Inferior parietal cortex (tissue), 1 donor: ENCODE measurements around the gene LSR.
"Not testable (repeated sequence)": the region's sequence is repeated elsewhere in the genome, so short reads cannot be mapped to it uniquely, and the experiment has no call there.

Experiments
- DNase-seq: peaks from one replicate; pipeline ENCODE4 v3.0.0-alpha.2; 2016; ENCODE audit errors: extremely low spot score

The LSR gene

DNA sequence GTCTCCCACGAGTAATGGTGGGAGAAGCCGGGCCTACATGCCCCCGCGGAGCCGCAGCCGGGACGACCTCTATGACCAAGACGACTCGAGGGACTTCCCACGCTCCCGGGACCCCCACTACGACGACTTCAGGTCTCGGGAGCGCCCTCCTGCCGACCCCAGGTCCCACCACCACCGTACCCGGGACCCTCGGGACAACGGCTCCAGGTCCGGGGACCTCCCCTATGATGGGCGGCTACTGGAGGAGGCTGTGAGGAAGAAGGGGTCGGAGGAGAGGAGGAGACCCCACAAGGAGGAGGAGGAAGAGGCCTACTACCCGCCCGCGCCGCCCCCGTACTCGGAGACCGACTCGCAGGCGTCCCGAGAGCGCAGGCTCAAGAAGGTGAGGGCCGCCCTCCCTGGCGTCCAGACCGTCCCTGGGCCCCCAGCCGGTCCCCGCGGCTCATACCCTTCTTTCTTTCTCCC, 18.6 kb downstream of the LSR start:
- no peak for DNase-seq

DNA sequence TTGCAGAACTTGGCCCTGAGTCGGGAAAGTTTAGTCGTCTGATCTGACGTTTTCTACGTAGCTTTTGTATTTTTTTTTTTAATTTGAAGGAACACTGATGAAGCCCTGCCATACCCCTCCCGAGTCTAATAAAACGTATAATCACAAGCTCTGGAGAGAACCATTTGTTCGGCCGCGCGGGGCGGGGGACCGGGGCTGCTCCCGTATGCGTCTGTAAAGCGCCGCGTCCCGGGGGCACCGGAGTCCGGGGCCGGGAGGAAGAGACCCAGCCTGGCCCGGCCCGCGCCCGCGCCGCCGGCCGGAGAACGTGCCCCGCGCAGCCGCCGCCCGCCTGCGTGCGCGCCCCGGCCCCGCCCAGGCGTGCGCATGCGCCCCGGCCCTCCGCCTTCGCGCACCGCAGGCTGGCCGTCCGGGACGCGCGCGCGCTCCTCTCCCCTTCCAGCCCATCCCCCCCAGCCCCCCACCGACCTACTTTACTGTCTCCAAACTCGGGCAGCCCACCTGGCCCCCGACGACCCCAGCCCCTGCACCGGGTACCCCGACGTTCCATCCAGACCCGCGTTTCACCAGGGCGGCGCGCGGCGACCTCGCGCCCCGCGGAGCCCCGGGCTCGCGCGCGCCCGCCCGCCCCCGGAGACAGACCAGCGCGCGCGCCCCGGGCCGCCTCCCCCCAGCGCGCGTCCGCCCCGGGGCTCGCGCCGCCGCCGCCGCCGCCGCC, 19.2 kb downstream of the LSR start:
- DNase-seq = no peak

DNA sequence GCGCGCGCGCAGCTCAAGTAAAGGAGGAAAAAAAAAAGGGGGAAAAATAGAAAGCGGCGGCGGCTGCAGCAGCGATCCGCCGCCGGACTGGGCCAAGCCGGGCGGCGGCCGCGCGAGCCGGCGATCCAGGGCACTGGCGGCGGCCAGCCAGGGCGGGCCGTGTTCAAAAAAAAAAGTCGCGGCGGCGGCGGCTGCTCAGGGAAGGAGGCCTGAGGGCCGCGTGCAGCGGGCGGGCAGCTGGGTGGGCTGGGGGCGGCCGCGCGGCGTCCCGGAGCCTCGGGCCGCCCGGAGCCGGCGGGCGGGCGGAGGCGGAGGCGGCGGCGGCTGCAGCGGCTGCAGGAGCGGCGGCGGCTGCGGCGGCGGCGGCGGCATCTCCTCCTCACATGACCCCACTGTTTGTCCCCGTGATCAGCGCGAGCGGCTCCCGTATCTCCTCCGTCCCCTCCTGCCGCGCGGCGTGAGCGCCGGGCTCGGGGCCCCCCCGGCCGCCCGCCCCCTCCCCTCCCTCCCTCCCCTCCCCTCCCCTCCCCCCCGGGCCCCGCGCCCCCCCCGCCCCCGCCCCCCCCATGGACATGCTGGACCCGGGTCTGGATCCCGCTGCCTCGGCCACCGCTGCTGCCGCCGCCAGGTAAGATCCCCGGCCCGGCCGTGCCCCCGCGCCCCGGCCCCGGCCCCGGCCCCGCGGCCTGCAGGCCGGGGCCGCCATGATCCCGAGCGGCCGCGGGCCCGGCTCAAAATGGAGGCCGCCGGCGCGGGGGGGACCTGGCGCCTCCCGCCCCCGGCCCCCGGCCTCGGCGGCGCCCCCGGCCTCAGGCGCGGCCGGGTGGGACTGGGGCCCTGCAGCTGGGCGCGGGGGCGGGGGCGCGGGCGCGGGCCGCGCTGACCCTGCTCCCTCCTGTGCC, 20.0 kb downstream of the LSR start, which contains the start of gene USF2:
TSS of gene USF2 (plus strand) at position 427 of the 902 bp plus-strand sequence. CDS start at position 567, 140 bp downstream.
- DNase-seq = peak; percentile 72

DNA sequence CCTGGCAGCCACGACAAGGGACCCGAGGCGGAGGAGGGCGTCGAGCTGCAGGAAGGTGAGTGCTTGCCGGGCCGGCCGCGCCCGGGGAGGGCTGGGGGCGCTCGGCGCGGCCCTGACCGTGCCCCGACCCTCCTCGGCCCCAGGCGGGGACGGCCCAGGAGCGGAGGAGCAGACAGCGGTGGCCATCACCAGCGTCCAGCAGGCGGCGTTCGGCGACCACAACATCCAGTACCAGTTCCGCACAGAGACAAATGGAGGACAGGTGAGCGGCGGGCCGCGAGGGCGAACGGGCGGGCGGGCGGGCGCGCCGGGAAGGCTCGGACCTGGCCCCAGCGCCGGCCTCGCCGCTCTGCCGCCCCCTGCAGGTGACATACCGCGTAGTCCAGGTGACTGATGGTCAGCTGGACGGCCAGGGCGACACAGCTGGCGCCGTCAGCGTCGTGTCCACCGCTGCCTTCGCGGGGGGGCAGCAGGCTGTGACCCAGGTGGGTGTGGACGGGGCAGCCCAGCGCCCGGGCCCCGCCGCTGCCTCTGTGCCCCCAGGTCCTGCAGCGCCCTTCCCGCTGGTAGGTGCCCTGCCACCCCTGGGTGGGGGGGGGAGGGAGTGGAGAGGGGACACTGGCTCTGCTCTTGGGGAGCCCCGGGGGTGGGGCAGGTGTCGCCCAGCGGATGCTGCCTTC, 20.8 kb downstream of the LSR start:
- peak; percentile 73 for DNase-seq

DNA sequence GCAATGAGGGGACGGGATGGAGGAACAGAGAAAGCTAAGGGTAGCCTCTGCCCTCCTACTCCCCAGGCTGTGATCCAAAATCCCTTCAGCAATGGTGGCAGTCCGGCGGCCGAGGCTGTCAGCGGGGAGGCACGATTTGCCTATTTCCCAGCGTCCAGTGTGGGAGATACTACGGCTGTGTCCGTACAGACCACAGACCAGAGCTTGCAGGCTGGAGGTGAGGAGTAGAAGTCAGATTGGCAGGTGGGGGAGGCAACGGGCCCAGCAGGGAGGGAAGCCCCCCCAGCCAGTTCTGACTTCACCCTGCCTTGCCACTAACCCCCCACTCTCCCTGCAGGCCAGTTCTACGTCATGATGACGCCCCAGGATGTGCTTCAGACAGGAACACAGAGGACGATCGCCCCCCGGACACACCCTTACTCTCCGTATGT, 21.6 kb downstream of the LSR start:
- no peak for DNase-seq

DNA sequence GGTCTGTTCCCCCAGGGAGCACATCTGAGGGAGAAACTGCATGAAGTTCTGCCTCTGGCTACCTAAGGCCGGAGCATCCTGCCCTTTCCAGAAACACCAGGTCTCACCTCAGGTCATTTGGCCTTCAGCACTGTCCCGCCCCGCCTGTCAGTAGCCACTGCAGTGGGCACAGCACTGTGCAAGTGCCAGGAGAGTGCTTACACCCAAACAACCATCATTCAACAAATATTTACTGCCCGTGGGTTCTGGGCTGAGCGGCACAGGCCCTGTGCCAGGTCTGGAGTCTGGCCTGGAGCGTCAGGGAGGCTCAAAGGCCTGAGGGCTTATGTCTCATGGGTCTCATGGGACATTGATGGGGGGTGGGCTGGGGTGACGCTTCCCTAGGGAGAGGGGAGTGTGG, 22.7 kb downstream of the LSR start:
- DNase-seq = no peak

DNA sequence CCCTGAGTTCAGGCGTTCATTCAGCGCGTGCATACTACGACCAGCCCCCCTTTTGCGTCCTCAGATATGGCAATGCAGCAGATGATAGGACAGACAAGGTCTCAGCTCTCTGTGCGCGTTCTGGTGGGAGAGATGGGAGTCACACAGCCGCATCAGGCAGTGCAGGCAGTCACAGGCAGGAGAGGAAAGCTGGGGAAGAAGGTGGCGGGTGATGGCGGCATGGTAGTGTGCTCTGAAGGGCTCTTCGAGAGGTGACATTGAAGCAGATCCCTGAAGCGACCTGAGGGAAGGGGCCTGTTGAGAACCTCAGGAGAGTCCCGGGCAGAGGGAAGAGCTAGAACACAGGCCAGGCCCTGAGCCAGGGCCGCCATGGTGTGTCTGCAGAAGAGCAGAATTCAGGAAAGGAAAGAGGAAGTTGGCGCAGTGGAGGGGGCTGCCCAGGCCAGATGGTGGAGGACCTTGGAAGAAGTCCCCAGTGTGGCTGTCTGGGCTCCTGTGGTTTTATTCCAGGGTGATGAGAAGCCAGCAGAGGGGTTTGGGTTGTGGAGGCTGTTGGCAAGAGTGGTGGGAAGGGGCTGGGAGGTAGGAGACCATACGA, 23.4 kb downstream of the LSR start:
- no peak for DNase-seq

DNA sequence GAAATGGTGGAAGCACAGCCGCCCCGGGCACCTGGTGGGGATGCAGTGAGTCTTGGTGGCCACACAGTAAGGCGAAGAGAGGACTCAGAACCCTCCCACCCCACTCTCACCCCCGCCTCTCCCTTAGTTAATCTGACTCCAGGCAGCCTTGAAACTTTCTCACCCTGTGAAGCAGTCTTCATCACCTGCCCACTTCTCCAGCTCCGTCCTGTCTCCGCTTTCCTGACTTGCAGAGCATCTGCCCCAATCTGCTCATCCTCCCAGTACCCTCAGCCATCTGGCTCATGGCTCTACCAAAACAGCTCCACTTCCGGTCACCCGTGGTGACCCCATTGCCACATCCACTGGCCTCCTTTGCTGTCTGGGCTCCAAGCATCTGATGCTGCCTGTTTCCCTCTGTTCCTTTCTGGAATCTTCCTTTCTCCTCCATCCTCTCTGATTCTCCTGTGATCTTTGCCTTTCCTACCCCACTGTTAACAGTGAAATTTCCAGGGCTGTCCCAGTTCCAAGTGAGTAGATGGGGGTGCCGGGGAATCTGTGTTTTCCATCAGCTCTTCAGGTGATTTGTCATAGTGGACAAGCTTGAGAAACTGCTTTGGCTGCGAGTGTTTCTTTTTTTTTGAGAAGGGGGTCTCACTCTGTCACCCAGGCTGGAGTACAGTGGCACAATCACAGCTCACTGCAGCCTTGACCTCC, 24.3 kb downstream of the LSR start:
- DNase-seq = no peak

DNA sequence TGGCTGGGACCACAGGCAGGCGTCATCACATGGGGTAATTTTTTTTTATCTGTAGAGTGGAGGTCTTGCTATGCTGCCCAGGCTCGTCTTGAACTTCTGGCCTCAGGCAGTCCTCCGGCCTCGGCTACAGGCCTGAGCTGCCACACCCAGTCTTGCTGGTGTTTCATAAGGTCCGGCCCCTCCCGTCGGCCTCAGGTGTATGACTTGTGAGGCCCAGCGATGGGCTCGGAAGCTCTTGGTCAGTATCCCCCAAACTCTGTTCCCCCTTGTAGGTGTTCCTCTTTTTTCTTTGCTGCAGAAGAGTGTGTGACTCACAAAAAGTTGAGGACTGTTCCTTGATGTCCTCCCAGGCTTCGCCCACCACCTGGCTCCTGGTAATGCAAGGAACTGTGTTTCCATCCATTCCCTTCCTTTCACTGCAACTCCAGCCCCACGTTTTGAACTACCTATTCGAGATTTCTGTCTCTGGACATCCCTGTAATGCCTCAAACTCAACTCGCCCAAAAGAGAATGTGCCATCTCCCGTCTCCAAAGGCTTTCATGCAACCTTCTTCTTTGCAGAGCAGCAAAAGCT, 25.0 kb downstream of the LSR start:
- no peak for DNase-seq

DNA sequence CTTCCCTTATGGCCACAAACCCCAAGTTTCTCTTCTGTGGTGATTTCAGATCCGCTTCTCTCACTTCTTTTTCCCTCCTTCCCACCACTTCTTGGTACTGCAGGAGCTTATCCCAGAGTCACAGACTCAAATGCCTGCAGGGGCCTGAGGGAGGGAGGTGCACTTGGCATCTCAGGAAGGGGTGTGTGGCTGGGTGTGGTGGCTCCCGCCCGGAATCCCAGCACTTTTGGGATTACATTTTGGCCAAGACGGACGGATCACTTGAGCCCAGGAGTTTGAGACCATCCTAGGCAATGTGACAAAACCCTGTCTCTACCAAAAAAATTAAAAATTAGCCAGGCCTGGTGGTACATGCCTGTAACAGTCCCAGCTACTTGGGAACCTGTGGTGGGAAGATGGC, 25.5 kb downstream of the LSR start:
- no peak for DNase-seq

DNA sequence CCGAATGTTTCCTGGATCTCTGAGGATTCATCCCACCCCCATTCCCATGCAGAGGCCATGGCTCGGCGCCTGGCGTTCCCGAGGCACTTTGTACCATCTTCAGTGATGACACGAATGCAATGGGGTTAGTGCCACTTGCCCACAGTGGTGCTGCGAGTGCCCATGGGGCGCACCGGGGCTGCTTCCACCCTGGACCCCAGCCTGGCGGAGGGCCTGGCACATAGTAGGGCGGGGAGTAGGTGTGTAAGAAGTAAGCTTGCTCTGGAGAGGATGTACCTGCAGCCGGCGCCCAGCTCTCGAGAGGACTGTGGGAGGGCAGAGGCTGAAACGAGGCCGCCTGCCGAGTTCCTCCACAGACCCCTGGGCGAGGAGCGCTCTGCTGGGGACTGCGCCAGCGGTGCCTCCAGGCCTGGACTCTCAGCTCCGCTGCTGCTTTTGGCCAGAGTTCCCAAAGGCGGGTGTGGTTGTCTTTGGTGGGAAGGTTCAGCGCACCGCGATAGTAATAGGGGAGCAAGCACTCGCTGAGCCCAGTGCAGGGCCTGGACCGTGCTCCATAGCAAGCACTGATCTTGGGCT, 28.0 kb downstream of the LSR start:
- DNase-seq = no peak

DNA sequence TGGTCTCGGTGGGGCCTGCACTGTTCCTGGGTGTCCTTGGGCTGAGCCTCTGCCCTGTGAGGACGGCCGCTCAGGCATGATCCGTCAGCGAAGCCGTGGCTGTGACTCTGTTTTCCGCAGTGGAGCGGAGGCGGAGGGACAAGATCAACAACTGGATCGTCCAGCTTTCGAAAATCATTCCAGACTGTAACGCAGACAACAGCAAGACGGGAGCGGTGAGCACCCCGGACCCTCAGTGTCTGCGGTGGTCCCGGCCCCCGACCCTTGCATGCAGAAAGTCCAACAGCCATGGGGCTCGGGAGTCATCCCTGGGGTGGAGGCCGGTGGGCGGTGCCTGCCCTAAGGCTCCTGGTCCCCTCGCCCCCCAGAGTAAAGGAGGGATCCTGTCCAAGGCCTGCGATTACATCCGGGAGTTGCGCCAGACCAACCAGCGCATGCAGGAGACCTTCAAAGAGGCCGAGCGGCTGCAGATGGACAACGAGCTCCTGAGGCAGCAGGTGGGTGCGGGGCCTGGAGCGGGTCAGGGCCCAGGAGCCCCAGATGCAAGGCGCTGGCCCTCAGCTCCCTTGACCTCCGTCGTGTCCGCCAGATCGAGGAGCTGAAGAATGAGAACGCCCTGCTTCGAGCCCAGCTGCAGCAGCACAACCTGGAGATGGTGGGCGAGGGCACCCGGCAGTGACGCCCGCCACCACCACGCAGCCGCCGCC, 29.9 kb downstream of the LSR start:
- DNase-seq = no peak

DNA sequence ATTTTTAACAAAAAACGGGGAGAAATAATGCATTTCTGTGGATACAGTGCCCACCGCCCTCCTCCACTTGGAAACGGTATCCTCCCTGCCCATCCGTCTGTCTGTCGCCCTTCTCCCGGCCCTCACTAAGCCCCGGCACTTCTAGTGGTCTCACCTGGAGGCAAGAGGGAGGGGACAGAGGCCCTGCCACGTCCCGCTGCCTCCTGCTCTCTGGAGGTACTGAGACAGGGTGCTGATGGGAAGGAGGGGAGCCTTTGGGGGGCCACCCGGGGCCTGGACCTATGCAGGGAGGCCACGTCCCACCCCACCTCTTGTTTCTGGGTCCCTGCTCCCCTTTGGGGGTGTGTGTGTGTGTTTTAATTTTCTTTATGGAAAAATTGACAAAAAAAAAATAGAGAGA, 30.6 kb downstream of the LSR start:
- no peak for DNase-seq

DNA sequence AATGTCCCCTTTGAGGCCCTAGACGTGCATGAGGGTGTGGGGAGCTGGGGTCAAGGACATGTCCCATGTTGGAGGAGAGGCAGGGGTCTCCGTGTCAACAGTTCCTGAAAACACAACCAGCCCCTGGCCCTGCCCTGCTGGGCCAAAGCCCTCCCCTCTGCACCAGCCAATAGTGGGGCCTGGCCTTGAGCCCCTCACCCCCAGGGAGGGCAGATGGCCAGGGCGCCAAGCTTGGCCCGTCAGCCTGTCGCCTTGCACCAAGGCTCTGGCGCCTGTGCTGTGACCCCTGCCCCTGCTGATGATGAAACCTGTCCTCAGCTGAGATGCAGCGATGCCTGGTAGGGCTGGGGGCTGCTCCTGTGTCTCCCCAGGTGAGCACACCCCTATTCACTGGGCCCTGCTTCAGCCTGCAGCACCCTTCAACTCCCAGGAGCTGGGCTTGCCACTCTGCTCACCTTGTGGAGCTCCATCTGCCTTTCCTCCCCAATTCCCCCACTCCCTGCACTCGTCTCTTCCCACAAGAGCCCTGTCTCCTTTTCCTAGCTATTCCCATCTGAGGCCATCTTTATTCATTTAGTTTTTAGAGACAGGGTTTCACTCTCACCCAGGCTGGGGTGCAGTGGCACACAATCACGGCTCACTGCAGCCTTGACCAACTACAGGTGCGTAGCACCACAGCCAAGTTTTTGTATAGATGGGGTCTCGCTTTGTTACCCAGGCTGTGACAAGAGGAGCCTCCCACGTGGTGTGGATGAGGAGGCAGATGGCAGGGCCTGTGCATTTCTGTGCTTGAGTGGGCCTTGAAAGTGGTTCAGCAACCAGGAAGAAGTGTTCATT, 31.4 kb downstream of the LSR start:
- DNase-seq = no peak

DNA sequence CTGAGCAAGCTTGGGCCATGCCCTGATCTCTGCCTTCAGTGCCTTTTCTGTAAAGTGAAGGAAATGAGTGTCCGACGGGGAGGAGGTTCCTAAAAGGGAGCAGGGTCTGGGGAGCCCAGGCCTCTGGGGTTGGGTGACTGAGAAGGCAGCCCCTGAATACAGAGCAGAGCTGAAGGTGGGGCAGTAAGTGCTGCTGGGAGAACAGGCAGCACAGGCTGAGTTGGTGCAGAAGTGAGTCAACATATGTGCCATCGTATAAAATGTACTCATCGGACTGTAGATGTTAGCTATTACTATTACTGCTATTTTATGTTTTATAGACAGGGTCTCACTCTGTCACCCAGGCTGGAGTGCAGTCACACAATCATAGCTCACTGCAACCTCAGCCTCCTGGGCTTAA, 32.5 kb downstream of the LSR start:
- no peak for DNase-seq

DNA sequence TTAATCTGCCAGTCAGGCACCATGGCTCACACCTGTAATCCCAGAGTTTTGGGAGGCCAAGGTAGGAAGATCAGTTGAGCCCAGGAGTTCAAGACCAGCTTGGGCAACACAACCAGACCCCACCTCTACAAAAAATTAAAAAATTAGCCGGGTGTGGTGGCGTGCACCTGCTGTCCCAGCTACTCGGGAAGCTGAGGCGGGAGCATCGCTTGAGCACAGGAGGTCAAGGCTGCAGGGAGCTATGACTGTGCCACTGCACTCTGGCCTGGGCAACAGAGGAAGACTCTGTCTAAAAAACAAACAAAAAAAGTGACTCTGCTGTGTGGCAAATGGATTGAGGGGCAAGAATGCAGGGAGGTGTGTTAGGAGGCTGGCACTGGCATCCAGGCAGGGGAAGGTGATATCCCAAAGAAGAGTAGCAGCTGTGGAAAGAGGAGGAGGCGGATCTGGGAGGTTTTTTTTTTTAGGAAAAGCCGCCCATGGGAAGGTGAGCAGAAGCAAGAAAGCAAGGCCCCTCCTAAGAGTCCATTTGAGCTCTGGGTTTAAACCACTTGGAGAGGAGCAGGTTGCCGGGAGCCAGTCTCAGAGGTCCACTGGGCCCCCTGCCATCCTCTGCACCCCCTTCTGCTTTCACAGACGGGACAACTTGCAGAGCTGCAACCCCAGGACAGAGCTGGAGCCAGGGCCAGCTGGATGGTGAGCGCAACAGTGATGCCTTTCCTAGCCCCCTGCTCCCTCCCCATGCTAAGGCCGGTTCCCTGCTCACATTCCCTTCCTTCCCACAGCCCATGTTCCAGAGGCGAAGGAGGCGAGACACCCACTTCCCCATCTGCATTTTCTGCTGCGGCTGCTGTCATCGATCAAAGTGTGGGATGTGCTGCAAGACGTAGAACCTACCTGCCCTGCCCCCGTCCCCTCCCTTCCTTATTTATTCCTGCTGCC, 35.6 kb downstream of the LSR start:
- DNase-seq = no peak

DNA sequence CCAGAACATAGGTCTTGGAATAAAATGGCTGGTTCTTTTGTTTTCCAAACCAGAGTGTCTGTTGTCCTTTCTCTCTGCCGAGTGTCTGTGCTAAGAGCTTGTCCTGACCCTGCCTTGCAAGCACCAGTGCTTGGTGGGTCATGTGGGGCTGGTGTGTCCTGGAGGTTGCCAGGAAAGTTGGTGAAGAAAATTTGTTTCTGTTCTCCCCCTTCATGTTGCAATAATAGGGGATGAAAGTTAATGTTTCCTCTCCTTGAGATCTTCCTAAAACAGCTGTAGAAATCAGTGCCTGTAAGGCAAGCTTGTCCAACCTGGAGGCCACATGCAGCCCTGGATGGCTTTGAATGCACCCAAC, 36.3 kb downstream of the LSR start:
- DNase-seq = no peak

DNA sequence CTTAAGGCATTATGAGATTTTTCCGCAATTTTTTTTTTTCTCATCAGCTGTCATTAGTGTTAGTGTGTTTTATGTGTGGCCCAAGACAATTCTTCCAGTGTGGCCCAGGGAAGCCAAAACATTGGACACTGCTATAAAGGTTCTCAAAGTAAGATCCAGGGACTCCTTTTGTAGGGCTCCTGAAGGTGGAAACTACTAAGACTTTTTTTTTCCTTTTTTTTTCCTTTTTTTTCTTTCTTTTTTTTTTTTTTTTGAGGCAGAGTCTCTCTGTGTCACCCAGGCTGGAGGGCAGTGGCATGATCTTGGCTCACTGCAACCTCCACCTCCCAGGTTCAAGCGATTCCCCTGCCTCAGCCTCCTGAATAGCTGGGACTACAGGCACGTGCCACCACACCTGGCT, 36.7 kb downstream of the LSR start:
- DNase-seq = not testable (repeated sequence)
